ENCODE data around the gene PRPSAP2.

Gene PRPSAP2

GRCh38 chr17:18977021-18977420, 119.1 kb downstream of the PRPSAP2 start:
- H3K4me3 ChIP-seq (ENCODE audit: low read depth in 1 of 2, low read length in 2 of 2) = no peak overlapping the region
- no peak overlapping the region for H3K9ac ChIP-seq (ENCODE audit: low read length)
- H3K36me3 ChIP-seq (ENCODE audit: insufficient read depth, low read length) = no peaks in the 10 kb centered on the region
- no peak overlapping the region for H3K27ac ChIP-seq (ENCODE audit: low read depth, low read length)
- H3K27me3 ChIP-seq (ENCODE audit: control insufficient read depth in 1 of 2, insufficient read depth in 2 of 2, low read length in 2 of 2) = no peaks in the 10 kb centered on the region
- H3K4me1 ChIP-seq (ENCODE audit: insufficient read depth, low read length) = no peaks in the 10 kb centered on the region
- H3K9me3 ChIP-seq (ENCODE audit: low read length) = no peaks in the 10 kb centered on the region

DNA sequence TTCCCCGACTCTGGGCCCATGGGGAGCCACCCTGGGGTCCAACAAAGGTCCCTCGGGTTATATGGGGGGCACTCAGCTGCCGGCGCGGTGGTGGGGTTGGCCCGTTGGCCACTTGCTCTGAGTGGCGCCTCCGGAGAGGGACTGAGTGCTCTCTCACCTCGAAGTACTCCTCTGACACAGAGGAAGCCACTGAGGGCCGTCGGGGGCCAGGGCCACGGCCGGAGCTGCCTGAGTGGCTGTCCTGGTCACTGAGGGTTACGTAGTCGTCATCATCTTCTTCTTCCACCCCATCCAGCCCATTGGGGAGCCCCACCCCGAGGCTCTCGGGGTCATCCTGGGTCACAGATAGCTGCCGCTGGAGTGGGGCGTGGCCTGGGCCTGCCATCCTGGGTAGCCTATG, 119.7 kb downstream of the PRPSAP2 start:
- Histone ChIP-seq H3K36me3 (ENCODE audit: insufficient read depth, low read length) (no peaks in the 10 kb centered on the region), H3K27me3 (ENCODE audit: control insufficient read depth in 1 of 2, insufficient read depth in 2 of 2, low read length in 2 of 2) (no peaks in the 10 kb centered on the region), H3K9me3 (ENCODE audit: low read length) (no peaks in the 10 kb centered on the region), H3K4me1 (ENCODE audit: insufficient read depth, low read length) (no peaks in the 10 kb centered on the region), H3K4me3 (ENCODE audit: low read depth in 1 of 2, low read length in 2 of 2) (no peak overlapping the region), H3K27ac (ENCODE audit: low read depth, low read length) (no peak overlapping the region), H3K9ac (ENCODE audit: low read length) (no peak overlapping the region)

DNA sequence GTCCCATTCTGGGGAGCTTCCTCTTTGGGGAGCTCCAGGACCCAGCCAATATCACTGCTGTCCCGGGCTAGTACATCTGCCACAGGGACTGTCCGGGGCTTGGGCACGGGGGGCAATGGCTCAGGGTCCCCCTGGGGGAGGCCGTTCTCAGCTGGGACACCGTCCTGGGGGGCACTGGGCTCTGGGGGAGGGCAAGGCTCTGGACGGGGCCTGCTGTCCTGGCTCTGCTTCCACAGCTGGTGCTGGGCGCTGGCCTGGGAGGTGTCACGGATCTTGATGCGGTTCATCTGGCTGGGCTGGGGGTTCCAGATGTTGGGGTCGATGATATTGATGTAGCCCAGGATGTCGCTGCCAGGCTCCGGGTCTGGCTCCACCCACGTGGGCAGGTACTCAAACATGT, 120.1 kb downstream of the PRPSAP2 start:
- H3K9ac ChIP-seq (ENCODE audit: low read length) = no peak overlapping the region
- no peaks in the 10 kb centered on the region for H3K27me3 ChIP-seq (ENCODE audit: control insufficient read depth in 1 of 2, insufficient read depth in 2 of 2, low read length in 2 of 2)
- no peak overlapping the region for H3K27ac ChIP-seq (ENCODE audit: low read depth, low read length)
- H3K4me1 ChIP-seq (ENCODE audit: insufficient read depth, low read length) = no peaks in the 10 kb centered on the region
- H3K9me3 ChIP-seq (ENCODE audit: low read length) = no peaks in the 10 kb centered on the region
- H3K4me3 ChIP-seq (ENCODE audit: low read depth in 1 of 2, low read length in 2 of 2) = no peak overlapping the region
- no peaks in the 10 kb centered on the region for H3K36me3 ChIP-seq (ENCODE audit: insufficient read depth, low read length)

DNA sequence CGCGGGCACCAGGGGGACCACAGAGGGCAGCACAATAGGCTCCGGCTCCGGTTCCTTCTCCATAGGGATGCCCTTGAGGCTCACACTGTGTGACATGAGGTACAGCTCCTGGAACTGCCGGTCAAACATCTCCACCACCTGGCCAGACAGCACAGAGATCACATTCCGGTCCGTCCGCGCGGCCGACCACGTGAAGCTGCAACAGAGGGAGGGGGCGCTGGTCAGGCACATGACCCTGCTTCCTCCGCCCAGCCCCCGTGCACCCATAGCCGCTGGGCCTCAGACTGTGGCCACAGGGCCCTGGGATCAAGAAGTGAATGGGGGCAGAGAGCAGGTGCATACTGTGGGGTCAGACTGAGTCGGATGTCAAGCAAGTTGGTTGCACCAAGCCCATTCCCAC, 120.7 kb downstream of the PRPSAP2 start:
- Histone ChIP-seq H3K9ac (ENCODE audit: low read length) (no peak overlapping the region), H3K9me3 (ENCODE audit: low read length) (no peaks in the 10 kb centered on the region), H3K27ac (ENCODE audit: low read depth, low read length) (no peak overlapping the region), H3K4me1 (ENCODE audit: insufficient read depth, low read length) (no peaks in the 10 kb centered on the region), H3K36me3 (ENCODE audit: insufficient read depth, low read length) (no peaks in the 10 kb centered on the region), H3K27me3 (ENCODE audit: control insufficient read depth in 1 of 2, insufficient read depth in 2 of 2, low read length in 2 of 2) (no peaks in the 10 kb centered on the region), H3K4me3 (ENCODE audit: low read depth in 1 of 2, low read length in 2 of 2) (no peak overlapping the region)

Measured in muscle layer of colon (tissue), 2 donors.